ENCODE measurements around the gene HECTD4. TPM values are rescaled to one million over a fixed set of nuclear protein-coding genes. Genes with fewer than 3 reads are reported as not detected.
"Not testable (repeated sequence)": the region's sequence is repeated elsewhere in the genome, so short reads cannot be mapped to it uniquely, and the experiment has no call there.

Gene HECTD4
- total RNA-seq, 1 experiment from 2014 or later = 9.8 TPM

- Histone ChIP-seq H3K27me3 (replicated peaks) (no peaks in the 10 kb centered on the region), H3K9me3 (replicated peaks) (no peaks in the 10 kb centered on the region), H3K36me3 (peaks cover 44% of the 10 kb centered on the region), H3K27ac (no peak overlapping the region), H3K4me1 (replicated peaks) (no peaks in the 10 kb centered on the region), H3K4me3 (no peak overlapping the region)
- DNase-seq (ENCODE audit: low read depth in 1 of 2, low spot score in 2 of 2) = no peak
These were observed 143.8 kb downstream of the HECTD4 start for GRCh38 chr12:112238441-112238840.

- Histone ChIP-seq H3K36me3 (peaks cover 37% of the 10 kb centered on the region), H3K27me3 (replicated peaks) (no peaks in the 10 kb centered on the region), H3K9me3 (replicated peaks) (no peaks in the 10 kb centered on the region), H3K27ac (no peak overlapping the region), H3K4me1 (replicated peaks) (no peaks in the 10 kb centered on the region), H3K4me3 (no peak overlapping the region)
- no peak for DNase-seq (ENCODE audit: low read depth in 1 of 2, low spot score in 2 of 2)
These were observed 145.4 kb downstream of the HECTD4 start for GRCh38 chr12:112236786-112237185.

GRCh38 chr12:112236386-112236785 lies 145.8 kb downstream of the HECTD4 start:
- H3K36me3 ChIP-seq = peaks cover 33% of the 10 kb centered on the region
- no peak overlapping the region for H3K4me3 ChIP-seq
- H3K4me1 ChIP-seq (replicated peaks) = no peaks in the 10 kb centered on the region
- H3K27ac ChIP-seq = no peak overlapping the region
- H3K27me3 ChIP-seq (replicated peaks) = no peaks in the 10 kb centered on the region
- no peaks in the 10 kb centered on the region for H3K9me3 ChIP-seq (replicated peaks)
- no peak for DNase-seq (ENCODE audit: low read depth in 1 of 2, low spot score in 2 of 2)

- Histone ChIP-seq H3K4me3 (no peak overlapping the region), H3K4me1 (replicated peaks) (no peaks in the 10 kb centered on the region), H3K27ac (no peak overlapping the region), H3K9me3 (replicated peaks) (no peaks in the 10 kb centered on the region), H3K27me3 (replicated peaks) (no peaks in the 10 kb centered on the region), H3K36me3 (peaks cover 47% of the 10 kb centered on the region)
- no peak for DNase-seq (ENCODE audit: low read depth in 1 of 2, low spot score in 2 of 2)
These were observed 147.9 kb downstream of the HECTD4 start for GRCh38 chr12:112234303-112234702.

GRCh38 chr12:112233242-112233641 lies 149.0 kb downstream of the HECTD4 start:
- no peaks in the 10 kb centered on the region for H3K9me3 ChIP-seq (replicated peaks)
- H3K36me3 ChIP-seq = peaks cover 52% of the 10 kb centered on the region
- H3K4me1 ChIP-seq (replicated peaks) = no peaks in the 10 kb centered on the region
- no peak for DNase-seq (ENCODE audit: low read depth in 1 of 2, low spot score in 2 of 2)
- H3K4me3 ChIP-seq = no peak overlapping the region
- H3K27me3 ChIP-seq (replicated peaks) = no peaks in the 10 kb centered on the region
- no peak overlapping the region for H3K27ac ChIP-seq

GRCh38 chr12:112230136-112230535 lies 152.1 kb downstream of the HECTD4 start:
- DNase-seq (ENCODE audit: low read depth in 1 of 2, low spot score in 2 of 2) = no peak
- Histone ChIP-seq H3K27me3 (replicated peaks) (no peaks in the 10 kb centered on the region), H3K36me3 (peaks cover 62% of the 10 kb centered on the region), H3K9me3 (replicated peaks) (no peaks in the 10 kb centered on the region), H3K27ac (no peak overlapping the region), H3K4me3 (no peak overlapping the region), H3K4me1 (replicated peaks) (no peaks in the 10 kb centered on the region)

- Histone ChIP-seq H3K9me3 (replicated peaks) (no peaks in the 10 kb centered on the region), H3K4me3 (no peak overlapping the region), H3K4me1 (replicated peaks) (no peaks in the 10 kb centered on the region), H3K36me3 (peaks cover 46% of the 10 kb centered on the region), H3K27ac (no peak overlapping the region), H3K27me3 (replicated peaks) (no peaks in the 10 kb centered on the region)
- no peak for DNase-seq (ENCODE audit: low read depth in 1 of 2, low spot score in 2 of 2)
These were observed 155.5 kb downstream of the HECTD4 start for GRCh38 chr12:112226768-112227167.

- H3K36me3 ChIP-seq = peaks cover 12% of the 10 kb centered on the region
- DNase-seq (ENCODE audit: low read depth in 1 of 2, low spot score in 2 of 2); H3K4me1 ChIP-seq (replicated peaks); H3K27me3 ChIP-seq (replicated peaks); H3K27ac ChIP-seq; H3K9me3 ChIP-seq (replicated peaks); H3K4me3 ChIP-seq: not testable (repeated sequence)
These were observed 161.6 kb downstream of the HECTD4 start for GRCh38 chr12:112220628-112221027.

- no peaks in the 10 kb centered on the region for H3K27me3 ChIP-seq (replicated peaks)
- no peak overlapping the region for H3K4me3 ChIP-seq
- H3K27ac ChIP-seq = no peak overlapping the region
- no peaks in the 10 kb centered on the region for H3K9me3 ChIP-seq (replicated peaks)
- no peak for DNase-seq (ENCODE audit: low read depth in 1 of 2, low spot score in 2 of 2)
- peaks cover 4% of the 10 kb centered on the region; the same call in 1 of the 2 replicates for H3K4me1 ChIP-seq (replicated peaks)
- H3K36me3 ChIP-seq = peaks cover 20% of the 10 kb centered on the region
These were observed 163.0 kb downstream of the HECTD4 start for GRCh38 chr12:112219195-112219594.

- peaks cover 4% of the 10 kb centered on the region; the same call in 1 of the 2 replicates for H3K4me1 ChIP-seq (replicated peaks)
- no peak overlapping the region for H3K4me3 ChIP-seq
- H3K9me3 ChIP-seq (replicated peaks) = no peaks in the 10 kb centered on the region
- H3K36me3 ChIP-seq = peaks cover 23% of the 10 kb centered on the region
- H3K27ac ChIP-seq = no peak overlapping the region
- no peak for DNase-seq (ENCODE audit: low read depth in 1 of 2, low spot score in 2 of 2)
- H3K27me3 ChIP-seq (replicated peaks) = no peaks in the 10 kb centered on the region
These were observed 164.1 kb downstream of the HECTD4 start for GRCh38 chr12:112218150-112218549.

- Histone ChIP-seq H3K4me3 (no peak overlapping the region), H3K36me3 (peaks cover 25% of the 10 kb centered on the region), H3K27me3 (replicated peaks) (no peaks in the 10 kb centered on the region), H3K9me3 (replicated peaks) (no peaks in the 10 kb centered on the region), H3K4me1 (replicated peaks) (peaks cover 4% of the 10 kb centered on the region; the same call in 1 of the 2 replicates), H3K27ac (no peak overlapping the region)
- DNase-seq (ENCODE audit: low read depth in 1 of 2, low spot score in 2 of 2) = no peak
These were observed 164.6 kb downstream of the HECTD4 start for GRCh38 chr12:112217647-112218046.

- H3K4me1 ChIP-seq (replicated peaks) = peaks cover 4% of the 10 kb centered on the region; the same call in 1 of the 2 replicates
- H3K27me3 ChIP-seq (replicated peaks) = no peaks in the 10 kb centered on the region
- H3K36me3 ChIP-seq = peaks cover 36% of the 10 kb centered on the region
- no peaks in the 10 kb centered on the region for H3K9me3 ChIP-seq (replicated peaks)
- H3K4me3 ChIP-seq = no peak overlapping the region
- no peak overlapping the region for H3K27ac ChIP-seq
- DNase-seq (ENCODE audit: low read depth in 1 of 2, low spot score in 2 of 2) = no peak
These were observed 166.0 kb downstream of the HECTD4 start for GRCh38 chr12:112216223-112216622.

- no peak for DNase-seq (ENCODE audit: low read depth in 1 of 2, low spot score in 2 of 2)
- H3K27me3 ChIP-seq (replicated peaks) = no peaks in the 10 kb centered on the region
- peaks cover 53% of the 10 kb centered on the region for H3K36me3 ChIP-seq
These were observed 168.2 kb downstream of the HECTD4 start for GRCh38 chr12:112214064-112214463.

GRCh38 chr12:112208301-112208910 lies 173.8 kb downstream of the HECTD4 start:
- Histone ChIP-seq H3K9me3 (replicated peaks) (no peaks in the 10 kb centered on the region), H3K4me3 (no peak overlapping the region), H3K36me3 (peaks cover 57% of the 10 kb centered on the region), H3K27me3 (replicated peaks) (no peaks in the 10 kb centered on the region), H3K27ac (no peak overlapping the region), H3K4me1 (replicated peaks) (no peaks in the 10 kb centered on the region)
- no peak for DNase-seq (ENCODE audit: low read depth in 1 of 2, low spot score in 2 of 2)

More at GRCh38 chr12:112214064-112214463, 168.2 kb downstream of the HECTD4 start:
- Histone ChIP-seq H3K4me3 (no peak overlapping the region), H3K9me3 (replicated peaks) (no peaks in the 10 kb centered on the region), H3K27ac (no peak overlapping the region), H3K4me1 (replicated peaks) (no peaks in the 10 kb centered on the region)

- peaks cover 60% of the 10 kb centered on the region for H3K36me3 ChIP-seq
- no peaks in the 10 kb centered on the region for H3K9me3 ChIP-seq (replicated peaks)
- H3K4me1 ChIP-seq (replicated peaks) = no peaks in the 10 kb centered on the region
- no peaks in the 10 kb centered on the region for H3K27me3 ChIP-seq (replicated peaks)
- DNase-seq (ENCODE audit: low read depth in 1 of 2, low spot score in 2 of 2) = no peak
- no peak overlapping the region for H3K27ac ChIP-seq
- H3K4me3 ChIP-seq = no peak overlapping the region
These were observed 174.8 kb downstream of the HECTD4 start for GRCh38 chr12:112207397-112207924.
